NCI-H1105 (cell line): ENCODE measurements around the gene GNA15.

Experiments used
- DNase-seq: peaks from one replicate; lab custom pipeline; 2025; lab: John Stamatoyannopoulos, UW

The GNA15 gene

GRCh38 chr19:3106509-3107141, 29.2 kb upstream of the GNA15 start:
- DNase-seq = no peak

GRCh38 chr19:3107658-3108057, 28.2 kb upstream of the GNA15 start:
- no peak for DNase-seq

DNA sequence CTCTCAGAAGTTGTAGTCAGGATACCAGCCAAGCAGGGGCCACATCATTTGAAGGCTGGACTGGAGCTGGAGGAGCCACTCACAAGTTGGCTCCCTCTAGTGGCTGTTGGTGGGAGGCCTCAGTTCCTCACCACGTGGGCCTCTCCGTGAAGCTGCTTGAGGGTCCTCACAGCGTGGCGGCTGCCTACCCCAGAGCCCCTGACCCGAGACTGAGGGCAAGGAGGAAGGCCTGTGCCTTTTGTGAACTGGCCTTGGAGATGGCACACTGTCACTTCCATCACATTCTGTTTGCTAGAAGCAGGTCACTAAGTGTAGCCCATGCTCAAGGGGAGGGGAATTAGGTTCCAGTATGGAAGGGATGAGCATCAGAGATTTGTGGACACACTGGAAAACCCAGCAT, 27.1 kb upstream of the GNA15 start:
- DNase-seq = peak; percentile 61

- DNase-seq = no peak
Observed at GRCh38 chr19:3109491-3109890, 26.3 kb upstream of the GNA15 start.

- no peak for DNase-seq
Observed at GRCh38 chr19:3110126-3110825, 25.6 kb upstream of the GNA15 start.

- DNase-seq = no peak
Observed at GRCh38 chr19:3111586-3112247, 24.1 kb upstream of the GNA15 start.

- no peak for DNase-seq
Observed at GRCh38 chr19:3112375-3113099, 23.3 kb upstream of the GNA15 start.

- DNase-seq = no peak
Observed at GRCh38 chr19:3113100-3114017, 22.5 kb upstream of the GNA15 start.

DNA sequence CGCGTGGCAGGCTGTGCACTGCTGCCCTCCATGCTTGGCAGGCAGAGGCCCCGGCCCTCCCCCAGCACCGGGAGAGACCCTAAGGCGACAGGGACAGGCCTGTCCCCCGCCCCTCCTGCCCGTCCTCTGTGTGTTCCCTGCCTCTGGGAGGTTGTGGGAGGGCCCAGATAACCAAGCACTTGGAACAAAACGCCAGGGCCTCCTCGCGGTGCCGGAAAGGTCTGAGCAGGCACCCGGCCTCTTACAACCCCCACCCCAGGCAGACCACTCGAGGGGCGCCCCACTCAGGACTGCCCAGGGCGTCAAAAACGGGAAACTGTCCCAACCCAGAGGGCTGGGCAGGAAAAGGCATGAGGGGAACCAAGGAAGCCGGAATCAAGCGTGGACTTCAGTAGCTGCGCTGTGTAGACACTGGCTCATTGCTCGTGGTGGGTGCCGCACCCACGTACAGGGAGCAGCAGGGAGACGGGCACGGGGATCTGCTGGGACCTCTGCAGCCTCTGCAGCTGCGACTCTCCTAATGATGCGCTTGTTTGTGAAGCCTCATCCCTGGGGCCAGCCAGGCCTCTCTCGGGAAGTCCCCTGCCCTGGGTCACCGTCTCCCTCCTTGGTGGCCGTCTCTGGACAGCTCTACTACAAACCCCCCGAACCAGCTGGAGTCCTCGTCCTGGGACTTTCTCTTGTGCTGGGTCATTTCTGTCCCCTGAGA, 21.7 kb upstream of the GNA15 start:
- DNase-seq = no peak

DNA sequence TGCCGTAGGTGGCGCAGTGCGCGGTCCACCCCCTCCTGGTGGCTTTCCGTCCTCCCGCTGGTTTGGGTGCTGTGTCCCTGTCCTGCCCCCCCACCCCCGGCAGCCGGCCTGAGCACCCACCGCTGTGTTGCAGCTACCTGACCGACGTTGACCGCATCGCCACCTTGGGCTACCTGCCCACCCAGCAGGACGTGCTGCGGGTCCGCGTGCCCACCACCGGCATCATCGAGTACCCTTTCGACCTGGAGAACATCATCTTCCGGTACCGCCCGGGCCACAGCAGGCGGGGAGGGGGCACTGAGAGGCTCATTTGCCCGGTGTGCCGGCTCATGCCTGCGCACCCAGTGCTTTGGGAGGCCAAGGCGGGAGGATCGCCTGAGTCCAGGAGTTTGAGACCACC, 21.0 kb upstream of the GNA15 start:
- no peak for DNase-seq

GRCh38 chr19:3115411-3115810, 20.4 kb upstream of the GNA15 start:
- DNase-seq = no peak

DNA sequence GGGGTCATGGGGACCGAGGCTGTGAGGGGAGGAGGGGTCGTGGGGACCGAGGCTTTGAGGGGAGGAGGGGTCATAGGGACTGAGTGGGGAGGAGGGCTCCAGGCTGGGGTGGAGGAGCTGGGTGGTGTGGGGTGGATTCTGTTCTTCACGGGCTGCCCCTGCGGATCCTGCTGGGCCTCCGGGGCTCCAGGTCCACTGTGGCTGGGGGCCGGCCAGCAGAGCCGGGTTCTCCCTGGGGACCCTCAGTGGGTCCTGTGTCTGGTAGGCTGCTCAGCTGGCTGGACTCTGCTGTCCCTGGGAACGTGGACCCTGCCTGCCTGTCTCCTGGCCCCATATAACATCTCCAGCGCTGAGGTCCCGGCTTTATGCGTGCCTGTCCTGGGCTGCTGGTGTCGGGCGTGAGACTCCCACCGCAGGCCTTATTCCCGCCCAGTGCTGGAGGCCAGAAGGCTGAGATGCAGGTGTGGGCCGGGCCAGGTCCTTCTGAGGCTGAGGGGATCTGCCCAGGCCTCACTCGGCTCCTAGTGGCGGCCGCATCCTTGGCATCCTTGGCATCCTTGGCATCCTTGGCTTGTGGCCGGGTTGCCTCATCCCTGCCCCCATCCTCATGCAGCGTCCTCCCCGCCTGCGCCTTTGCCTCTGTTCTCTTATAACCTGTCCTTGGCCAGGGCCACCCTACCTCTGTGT, 19.8 kb upstream of the GNA15 start:
- no peak for DNase-seq

GRCh38 chr19:3116621-3117020, 19.2 kb upstream of the GNA15 start:
- DNase-seq = no peak

DNA sequence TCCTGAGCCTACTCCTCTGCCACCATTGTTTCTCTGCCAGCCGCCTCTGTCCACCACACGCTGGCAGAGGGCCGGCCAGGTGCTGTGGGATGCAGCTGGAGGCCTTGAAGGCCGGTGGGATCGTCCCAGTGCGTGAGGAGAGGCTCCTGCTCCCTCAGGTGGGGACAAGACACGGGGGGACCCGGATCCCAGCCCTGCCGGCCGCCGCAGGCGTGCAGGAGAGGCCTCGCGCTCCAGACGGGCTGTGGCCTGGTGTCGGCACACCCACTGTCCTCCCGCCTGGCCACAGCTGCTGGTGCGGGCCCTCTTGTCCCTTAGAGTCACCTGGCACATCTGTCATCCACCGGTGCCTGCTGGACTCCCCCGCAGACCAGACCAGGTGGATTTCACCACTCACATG, 18.1 kb upstream of the GNA15 start:
- no peak for DNase-seq

GRCh38 chr19:3118232-3119070, 17.4 kb upstream of the GNA15 start:
- DNase-seq = no peak

DNA sequence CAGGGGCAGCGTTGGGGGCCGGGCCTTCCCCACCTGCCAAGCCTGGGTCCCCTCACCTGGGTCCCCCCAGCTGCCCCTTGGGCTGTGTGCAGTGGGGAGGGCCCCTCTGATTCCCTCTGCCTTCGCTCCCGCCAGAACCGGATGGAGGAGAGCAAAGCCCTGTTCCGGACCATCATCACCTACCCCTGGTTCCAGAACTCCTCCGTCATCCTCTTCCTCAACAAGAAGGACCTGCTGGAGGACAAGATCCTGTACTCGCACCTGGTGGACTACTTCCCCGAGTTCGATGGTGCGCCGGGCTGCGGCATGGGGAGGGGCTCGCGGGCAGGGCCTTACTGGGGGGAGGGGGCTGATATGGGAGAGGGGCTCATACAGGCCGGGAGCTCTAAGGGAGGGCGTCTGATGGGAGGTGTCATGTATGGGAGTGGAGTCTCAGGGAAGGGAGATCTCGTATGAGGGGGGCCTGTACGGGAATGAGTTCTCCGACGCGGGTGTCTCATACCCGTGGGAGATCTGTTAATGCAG, 16.7 kb upstream of the GNA15 start:
- no peak for DNase-seq

DNA sequence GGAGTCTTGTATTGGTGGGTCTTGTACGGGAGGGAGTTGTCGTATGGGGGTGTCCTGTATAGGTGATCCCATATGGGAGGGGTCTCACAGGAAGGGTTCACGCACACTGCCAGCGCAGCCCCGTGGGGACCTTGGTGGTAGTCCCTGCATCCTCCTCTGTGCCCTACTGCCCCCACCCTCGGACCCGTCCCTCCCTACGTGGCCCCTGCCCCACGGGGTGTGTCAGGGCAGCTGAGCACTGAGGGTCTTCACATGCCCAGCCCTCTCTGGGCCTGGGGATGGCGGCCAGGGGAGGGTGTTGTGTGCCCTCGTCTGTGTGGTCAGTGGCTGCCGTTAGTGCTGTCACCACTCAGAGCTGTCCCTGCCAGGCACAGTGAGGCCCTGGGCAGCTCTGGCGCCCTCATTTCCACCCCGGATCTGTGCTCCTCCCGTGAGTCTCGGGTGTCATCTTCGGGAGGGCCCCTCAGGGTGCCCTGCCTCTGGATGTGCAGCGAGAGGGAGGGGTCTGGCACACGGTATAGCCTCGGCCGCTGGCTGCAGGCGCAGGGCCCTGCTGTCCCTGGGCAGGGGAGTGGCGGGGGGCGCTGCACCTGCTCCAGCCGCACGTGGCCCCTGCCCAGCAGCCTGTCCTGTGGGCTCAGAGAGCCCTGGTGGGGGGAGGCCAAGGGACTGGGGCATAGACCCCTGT, 16.0 kb upstream of the GNA15 start:
- DNase-seq = no peak

GRCh38 chr19:3120611-3121276, 15.1 kb upstream of the GNA15 start:
- DNase-seq = no peak
